ENCODE data around the gene TNNT2.
A peak's percentile ranks its signal among the peaks of the same experiment; 100 is the strongest.

TNNT2 gene

DNA sequence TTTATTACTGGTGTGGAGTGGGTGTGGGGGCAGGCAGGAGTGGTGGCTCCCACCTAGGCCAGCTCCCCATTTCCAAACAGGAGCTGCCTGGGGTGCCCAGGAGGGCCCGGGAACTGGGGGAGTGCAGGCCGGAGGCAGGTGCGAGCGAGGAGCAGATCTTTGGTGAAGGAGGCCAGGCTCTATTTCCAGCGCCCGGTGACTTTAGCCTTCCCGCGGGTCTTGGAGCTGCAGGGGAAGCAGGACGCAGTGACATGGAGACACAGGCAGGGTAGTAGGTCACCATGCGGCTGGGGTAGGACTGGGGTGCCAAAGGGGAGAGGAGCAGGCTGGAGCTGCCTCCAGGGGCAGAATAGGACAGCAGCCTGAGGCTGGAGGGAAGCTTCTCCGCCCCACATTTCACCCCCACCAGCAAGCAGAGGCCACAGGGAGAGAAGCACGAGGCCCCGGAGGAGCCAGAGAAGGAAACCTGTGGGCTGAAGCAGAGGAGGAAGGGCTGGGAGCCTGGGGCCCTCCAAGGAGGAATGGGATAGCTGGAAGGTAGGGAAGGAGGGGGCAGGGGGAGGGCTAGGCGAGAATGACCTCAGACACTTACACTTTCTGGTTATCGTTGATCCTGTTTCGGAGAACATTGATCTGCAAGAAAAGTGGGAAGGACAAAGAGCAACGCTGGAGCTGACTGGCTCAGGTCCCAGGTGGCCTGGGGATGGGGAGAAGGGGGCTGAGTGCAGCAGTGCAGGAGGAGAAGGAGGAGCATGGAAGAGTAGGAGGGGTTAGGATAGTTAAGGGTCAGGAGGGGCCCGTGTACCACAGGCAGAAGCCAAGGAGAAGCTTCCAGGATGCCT is 18.2 kb downstream of the TNNT2 start:
- TF ChIP-seq Cebpa-rat (IDR thresholded peaks at IDR 0.05) = no peak
- no peaks in the 10 kb centered on the region for H3K36me3 ChIP-seq
- no peaks in the 10 kb centered on the region for H3K9me3 ChIP-seq
- H3K9ac ChIP-seq = no peak overlapping the region
- no peaks in the 10 kb centered on the region for H3K27me3 ChIP-seq
- H3K4me2 ChIP-seq = peak overlapping the region; percentile 51
- no peak overlapping the region for H3K4me3 ChIP-seq
- peak overlapping the region; percentile 54 for H3K27ac ChIP-seq
- peaks cover 47% of the 10 kb centered on the region for H3K4me1 ChIP-seq
- H4K20me1 ChIP-seq = no peaks in the 10 kb centered on the region

DNA sequence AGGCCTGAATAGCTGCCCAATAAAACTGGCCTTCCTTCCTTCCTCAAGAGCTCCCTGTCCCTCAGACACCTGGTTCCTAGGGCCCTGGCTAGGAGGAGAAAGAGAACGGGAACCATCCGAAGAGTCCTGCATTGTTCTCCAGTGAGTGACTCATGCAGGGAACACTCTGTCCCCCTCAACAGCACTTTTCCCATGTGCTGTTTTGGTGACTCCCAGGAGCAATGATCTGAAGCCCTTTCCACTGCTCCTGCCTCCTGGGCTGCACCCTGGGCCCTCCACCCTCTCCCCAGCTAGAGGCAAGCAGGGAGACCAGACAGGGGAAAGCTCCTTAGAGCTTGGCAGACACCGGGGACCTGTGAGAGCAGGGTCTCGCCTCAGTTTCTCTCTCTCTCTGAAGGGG is 18.9 kb downstream of the TNNT2 start:
- no peak for TF ChIP-seq Cebpa-rat (IDR thresholded peaks at IDR 0.05)

DNA sequence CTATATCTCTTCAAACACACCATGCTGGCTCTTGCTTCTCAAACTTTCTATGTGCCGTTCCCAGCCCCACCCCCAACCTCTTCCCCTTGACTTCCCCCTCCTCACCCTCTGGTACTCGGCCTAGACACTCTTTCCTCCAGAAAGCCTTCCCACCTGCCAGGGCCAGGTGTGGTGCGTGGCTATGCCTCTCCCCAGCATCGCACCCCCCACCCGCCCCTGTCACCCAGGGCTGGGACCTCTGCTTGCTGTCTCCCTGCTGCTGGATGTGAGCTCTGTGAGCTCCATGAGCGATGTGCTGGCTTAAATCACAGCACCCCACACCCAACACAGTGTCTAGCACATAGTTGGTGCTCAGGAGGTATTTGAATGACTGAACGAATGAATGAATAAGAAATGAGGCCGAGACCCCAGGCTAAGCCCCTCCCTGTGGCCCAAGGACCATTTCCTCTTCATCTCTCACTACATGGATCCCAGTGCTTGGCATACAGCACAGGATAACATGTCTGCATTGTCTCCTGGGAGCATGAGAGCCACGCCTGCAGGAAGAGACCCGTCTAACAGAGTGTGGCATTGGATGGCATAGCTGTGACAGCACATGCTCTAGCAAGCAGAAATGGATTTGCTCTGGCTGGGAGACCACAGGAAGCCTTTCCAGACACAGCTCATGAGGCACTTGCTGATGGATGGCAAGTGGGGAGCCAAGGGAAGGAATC is 19.7 kb downstream of the TNNT2 start:
- no peak overlapping the region for H3K9ac ChIP-seq
- H3K4me3 ChIP-seq = no peak overlapping the region
- no peaks in the 10 kb centered on the region for H3K9me3 ChIP-seq
- no peaks in the 10 kb centered on the region for H4K20me1 ChIP-seq
- no peaks in the 10 kb centered on the region for H3K36me3 ChIP-seq
- no peak for TF ChIP-seq Cebpa-rat (IDR thresholded peaks at IDR 0.05)
- H3K4me2 ChIP-seq = no peak overlapping the region
- no peaks in the 10 kb centered on the region for H3K27me3 ChIP-seq
- no peak overlapping the region for H3K27ac ChIP-seq
- H3K4me1 ChIP-seq = peaks cover 32% of the 10 kb centered on the region

More for the DNA sequence above, 18.9 kb downstream of the TNNT2 start:
- Histone ChIP-seq H3K36me3 (no peaks in the 10 kb centered on the region), H3K4me2 (no peak overlapping the region), H4K20me1 (no peaks in the 10 kb centered on the region), H3K4me1 (peaks cover 40% of the 10 kb centered on the region), H3K4me3 (no peak overlapping the region), H3K9ac (no peak overlapping the region), H3K27me3 (no peaks in the 10 kb centered on the region), H3K9me3 (no peaks in the 10 kb centered on the region), H3K27ac (no peak overlapping the region)

DNA sequence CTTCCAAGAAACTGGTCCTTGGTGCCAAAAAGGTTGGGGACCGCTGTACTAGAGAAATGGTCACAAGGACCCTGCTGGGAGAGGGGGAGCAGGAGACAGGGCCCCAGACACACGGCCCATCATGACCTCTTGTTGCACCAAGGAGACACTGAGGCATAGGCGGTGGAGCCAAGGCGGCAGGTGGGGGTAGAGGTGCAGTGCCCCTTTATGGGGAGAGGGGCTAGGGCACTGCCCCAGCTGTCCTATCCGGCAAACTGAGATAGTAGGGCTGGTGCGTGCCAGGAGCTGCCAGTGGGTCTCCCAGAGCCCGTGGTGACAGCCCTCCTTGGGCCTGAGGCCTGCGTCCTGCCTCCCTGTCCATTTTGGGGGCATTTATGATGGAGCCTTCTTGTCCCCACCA is 20.3 kb downstream of the TNNT2 start:
- peaks cover 26% of the 10 kb centered on the region for H3K4me1 ChIP-seq
- no peaks in the 10 kb centered on the region for H4K20me1 ChIP-seq
- no peak overlapping the region for H3K4me3 ChIP-seq
- no peaks in the 10 kb centered on the region for H3K27me3 ChIP-seq
- TF ChIP-seq Cebpa-rat (IDR thresholded peaks at IDR 0.05) = no peak
- H3K4me2 ChIP-seq = no peak overlapping the region
- no peak overlapping the region for H3K9ac ChIP-seq
- H3K27ac ChIP-seq = no peak overlapping the region
- no peaks in the 10 kb centered on the region for H3K36me3 ChIP-seq
- no peaks in the 10 kb centered on the region for H3K9me3 ChIP-seq

DNA sequence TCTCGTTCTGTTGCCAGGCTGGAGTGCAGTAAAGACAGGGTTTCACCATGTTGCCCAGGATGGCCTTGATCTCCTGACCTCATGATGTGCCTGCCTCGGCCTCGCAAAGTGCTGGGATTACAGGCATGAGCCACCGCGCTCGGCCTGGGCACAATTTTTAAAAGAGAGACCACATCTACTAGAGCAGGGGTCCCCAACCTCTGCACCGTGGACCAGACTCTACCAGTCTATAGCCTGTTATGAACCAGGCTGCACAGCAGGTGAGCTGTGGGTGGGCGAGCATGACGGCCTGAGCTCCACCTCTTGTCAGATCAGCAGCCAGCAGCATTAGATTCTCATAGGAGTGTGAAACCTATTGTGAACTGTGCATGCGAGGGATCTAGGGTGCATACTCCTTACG is 20.8 kb downstream of the TNNT2 start:
- H3K4me2 ChIP-seq = no peak overlapping the region
- no peak for TF ChIP-seq Cebpa-rat (IDR thresholded peaks at IDR 0.05)
- H3K4me1 ChIP-seq = peaks cover 21% of the 10 kb centered on the region
- H3K9me3 ChIP-seq = no peaks in the 10 kb centered on the region
- no peak overlapping the region for H3K27ac ChIP-seq
- H4K20me1 ChIP-seq = no peaks in the 10 kb centered on the region
- no peak overlapping the region for H3K9ac ChIP-seq
- H3K4me3 ChIP-seq = no peak overlapping the region
- H3K27me3 ChIP-seq = no peaks in the 10 kb centered on the region
- no peaks in the 10 kb centered on the region for H3K36me3 ChIP-seq

DNA sequence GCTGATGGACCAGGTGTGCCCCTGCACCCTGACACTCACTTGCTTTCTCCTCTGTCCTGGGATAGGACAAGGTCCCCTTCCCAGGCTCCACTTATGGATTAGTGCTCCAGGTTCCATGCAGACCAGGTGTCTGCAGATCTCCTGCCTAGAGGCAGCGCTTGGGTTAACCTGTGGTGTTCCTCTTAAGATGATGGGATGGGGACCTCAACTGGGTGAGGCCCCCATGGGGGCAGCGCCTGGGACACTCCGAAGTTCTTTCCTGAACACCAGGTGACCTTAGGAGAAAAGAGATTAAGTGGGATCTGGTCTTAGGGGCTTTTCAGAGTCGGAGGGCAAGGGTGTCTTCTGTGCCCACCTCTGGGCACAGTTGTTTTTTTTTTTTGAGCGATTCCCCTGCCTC is 21.2 kb downstream of the TNNT2 start:
- Histone ChIP-seq H4K20me1 (no peaks in the 10 kb centered on the region), H3K36me3 (no peaks in the 10 kb centered on the region), H3K27ac (no peak overlapping the region), H3K9ac (no peak overlapping the region), H3K4me3 (no peak overlapping the region), H3K4me2 (no peak overlapping the region), H3K27me3 (no peaks in the 10 kb centered on the region), H3K9me3 (no peaks in the 10 kb centered on the region), H3K4me1 (peaks cover 16% of the 10 kb centered on the region)
- no peak for TF ChIP-seq Cebpa-rat (IDR thresholded peaks at IDR 0.05)

DNA sequence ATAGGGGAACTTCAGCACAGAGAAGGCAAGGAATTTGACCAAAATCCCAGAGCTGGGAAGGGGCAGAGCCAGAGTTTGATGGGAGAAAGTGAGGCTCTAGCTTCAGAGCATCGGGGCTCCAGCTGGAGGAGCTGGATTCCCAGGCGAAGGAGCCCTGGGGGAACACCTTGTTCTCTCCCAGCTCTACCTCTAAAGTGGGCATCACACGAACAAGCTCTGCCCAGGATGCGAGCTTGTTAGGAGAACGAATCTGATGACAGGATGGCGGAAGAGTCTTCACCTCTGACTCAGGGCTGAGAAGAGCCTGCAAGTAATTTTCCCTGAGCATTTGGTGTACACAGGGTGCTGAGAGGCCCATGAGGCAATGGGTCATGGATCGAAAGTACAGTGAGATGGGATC is 22.0 kb downstream of the TNNT2 start:
- H3K27ac ChIP-seq = no peak overlapping the region
- no peaks in the 10 kb centered on the region for H4K20me1 ChIP-seq
- peaks cover 13% of the 10 kb centered on the region for H3K4me1 ChIP-seq
- no peak overlapping the region for H3K4me2 ChIP-seq
- H3K9ac ChIP-seq = no peak overlapping the region
- TF ChIP-seq Cebpa-rat (IDR thresholded peaks at IDR 0.05) = no peak
- H3K9me3 ChIP-seq = no peaks in the 10 kb centered on the region
- no peaks in the 10 kb centered on the region for H3K36me3 ChIP-seq
- no peaks in the 10 kb centered on the region for H3K27me3 ChIP-seq
- H3K4me3 ChIP-seq = no peak overlapping the region

DNA sequence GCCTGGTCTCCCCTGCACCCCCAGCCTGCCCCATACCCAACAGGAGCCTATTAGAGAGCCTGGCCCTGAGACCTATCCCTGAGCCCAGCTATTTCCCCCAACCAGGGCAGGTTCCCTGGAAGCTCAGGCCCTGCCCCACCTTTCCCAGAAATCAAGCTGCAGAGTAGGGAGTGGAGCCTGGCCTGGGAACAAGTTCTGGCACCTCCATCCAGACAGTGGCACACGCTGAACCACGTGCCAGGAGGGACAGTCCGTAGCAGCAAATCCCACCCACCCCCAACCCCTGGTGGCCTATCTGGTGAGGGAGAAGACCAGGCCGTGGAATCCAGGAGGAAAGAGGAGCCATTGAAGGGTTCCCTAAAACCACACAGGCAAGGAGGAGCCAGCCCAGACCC is 22.6 kb downstream of the TNNT2 start:
- no peaks in the 10 kb centered on the region for H4K20me1 ChIP-seq
- no peak overlapping the region for H3K4me3 ChIP-seq
- no peak for TF ChIP-seq Cebpa-rat (IDR thresholded peaks at IDR 0.05)
- H3K9ac ChIP-seq = no peak overlapping the region
- no peaks in the 10 kb centered on the region for H3K36me3 ChIP-seq
- no peaks in the 10 kb centered on the region for H3K27me3 ChIP-seq
- no peak overlapping the region for H3K4me2 ChIP-seq
- H3K27ac ChIP-seq = no peak overlapping the region
- peaks cover 13% of the 10 kb centered on the region for H3K4me1 ChIP-seq
- H3K9me3 ChIP-seq = no peaks in the 10 kb centered on the region

DNA sequence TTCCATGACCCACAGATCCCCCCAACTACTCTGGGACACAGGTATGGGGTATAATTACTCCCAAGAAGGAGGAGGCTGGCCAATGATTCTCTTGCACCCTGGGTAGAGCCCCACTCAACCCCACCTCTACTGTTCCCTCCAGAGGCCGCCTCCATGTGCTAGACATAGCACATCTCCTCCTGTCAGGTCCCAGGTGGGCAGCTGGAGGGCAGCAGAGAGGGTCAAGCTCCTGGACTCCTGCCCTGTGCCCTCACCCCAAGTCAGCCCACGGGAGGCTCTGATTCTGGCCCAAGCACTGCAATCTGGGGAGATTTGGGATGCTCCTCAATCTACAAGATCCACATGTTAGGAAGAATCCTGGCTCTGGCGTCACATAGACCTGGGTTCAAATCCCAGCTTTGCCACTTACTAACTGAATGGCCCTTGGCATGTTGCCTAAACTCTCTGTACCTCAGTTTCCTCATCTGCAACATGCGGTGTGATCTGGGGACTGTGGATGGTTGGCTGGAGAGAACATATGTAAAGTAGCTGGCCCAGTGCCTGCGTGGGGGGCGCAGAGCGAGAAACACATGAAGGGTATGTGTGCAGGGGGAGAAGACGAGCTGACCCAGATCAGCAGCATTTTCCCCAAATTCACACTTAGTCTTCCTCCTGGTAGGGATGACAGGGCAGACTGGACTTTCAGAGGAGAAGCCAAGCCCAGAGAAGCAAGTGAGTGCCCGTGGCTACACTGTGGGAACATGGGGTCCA is 23.2 kb downstream of the TNNT2 start:
- Histone ChIP-seq H3K27ac (no peak overlapping the region), H3K4me1 (peaks cover 7% of the 10 kb centered on the region), H3K4me2 (no peak overlapping the region), H4K20me1 (no peaks in the 10 kb centered on the region), H3K36me3 (no peaks in the 10 kb centered on the region), H3K9ac (no peak overlapping the region), H3K9me3 (no peaks in the 10 kb centered on the region), H3K27me3 (no peaks in the 10 kb centered on the region), H3K4me3 (no peak overlapping the region)
- TF ChIP-seq Cebpa-rat (IDR thresholded peaks at IDR 0.05) = no peak

All from BLaER1 (cell line).